HCT116 (cell line): ENCODE measurements around the gene MED31.
"Not testable (repeated sequence)": the region's sequence is repeated elsewhere in the genome, so short reads cannot be mapped to it uniquely, and the experiment has no call there.

Experiments
- CBX3 ChIP-seq: IDR thresholded peaks from 2 replicates; pipeline ENCODE4 v1.6.1; 2012; ENCODE audit warnings: low read depth
- EZH2 ChIP-seq: fragments of 200-600 bp; sonication (generic); IDR thresholded peaks from 2 replicates; pipeline ENCODE4 v1.6.1; 2017; ENCODE audit warnings: antibody characterized with exemption, mixed run types
- EZH2phosphoT487 ChIP-seq: fragments of 200-600 bp; IDR thresholded peaks from 2 replicates; pipeline ENCODE4 v1.6.1; 2018; ENCODE audit warnings: antibody characterized with exemption, borderline replicate concordance
- JUND ChIP-seq: IDR thresholded peaks from 2 replicates; pipeline ENCODE4 v1.6.1; 2012
- POLR2A ChIP-seq: IDR thresholded peaks from 2 replicates; pipeline ENCODE4 v1.7.0; 2011; ENCODE audit warnings: borderline replicate concordance; ENCODE audit not compliant: insufficient read depth, insufficient read length; ENCODE audit errors: extremely low read depth
- SP1 ChIP-seq: IDR thresholded peaks from 2 replicates; pipeline ENCODE4 v1.6.1; 2012; ENCODE audit warnings: low read depth
- SRF ChIP-seq: IDR thresholded peaks from 2 replicates; pipeline ENCODE4 v1.6.1; 2012; ENCODE audit warnings: low read depth
- YY1 ChIP-seq: IDR thresholded peaks from 2 replicates; pipeline ENCODE4 v1.6.1; 2011; ENCODE audit warnings: low read length, low read depth, moderate library complexity, mild to moderate bottlenecking; ENCODE audit not compliant: insufficient replicate concordance; ENCODE audit errors: extremely low read depth
- ZFX ChIP-seq: fragments of 450-650 bp; IDR thresholded peaks from 2 replicates; pipeline ENCODE4 v1.6.1; 2017
- ZNF274 ChIP-seq: fragments of 200-500 bp; sonication (Bioruptor generic); IDR thresholded peaks from 2 replicates; pipeline ENCODE4 v1.6.1; 2014; ENCODE audit warnings: mild to moderate bottlenecking, low read depth, low read length, inconsistent platforms
- TF ChIP-seq, protein P1 (sequence below), 3 experiments: fragments of 200-600 bp in 1 of 3; sonication (generic) in 1 of 3; IDR thresholded peaks in 2 of 3; conservative IDR thresholded peaks in 1 of 3; 2 replicates each; pipeline ENCODE4 v1.5.1; 2012 to 2017; ENCODE audit warnings: low read depth in 2 of 3, low read length in 2 of 3, antibody characterized with exemption in 1 of 3, borderline replicate concordance in 1 of 3, control low read depth in 1 of 3, mild to moderate bottlenecking in 1 of 3, mixed read lengths in 1 of 3, mixed run types in 1 of 3, moderate library complexity in 1 of 3; ENCODE audit not compliant: insufficient read depth in 1 of 3
- TF ChIP-seq, protein P2 (sequence below): IDR thresholded peaks from 2 replicates; pipeline ENCODE4 v1.6.1; 2012
- TF ChIP-seq, protein P3 (sequence below): IDR thresholded peaks from 2 replicates; pipeline ENCODE4 v1.6.1; 2012

DNA sequence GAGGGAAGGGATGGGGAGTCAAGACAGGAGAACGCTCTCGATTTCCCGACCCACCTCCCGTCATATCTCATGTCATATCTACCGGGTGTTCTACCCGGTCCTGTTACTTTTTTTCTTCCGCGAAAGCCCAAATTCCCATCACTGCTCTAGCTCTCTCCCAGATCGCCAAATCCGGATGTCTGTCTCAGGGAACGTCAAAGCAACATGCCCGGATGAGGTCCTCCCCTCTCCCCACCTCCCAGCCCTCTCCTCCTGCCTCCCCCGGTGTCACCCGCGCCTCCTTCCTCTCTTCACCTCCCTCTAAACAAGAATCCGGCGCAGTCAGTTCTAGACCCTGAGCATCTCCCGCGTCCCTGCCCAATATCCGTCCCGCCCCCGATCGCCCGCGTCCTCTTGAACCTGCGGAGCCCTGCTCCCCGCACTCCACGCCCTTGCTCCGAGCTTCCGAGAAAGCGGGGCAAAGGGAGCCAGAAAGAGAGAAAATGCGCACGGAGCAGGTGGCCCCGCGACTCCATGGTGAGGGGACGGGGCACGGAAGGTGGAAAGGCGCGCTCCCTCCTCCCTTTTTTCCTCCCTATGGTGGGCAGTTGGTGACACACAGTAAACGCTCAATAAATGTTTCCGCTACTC is 4.4 kb upstream of the MED31 start:
- TF ChIP-seq, protein P1, sequence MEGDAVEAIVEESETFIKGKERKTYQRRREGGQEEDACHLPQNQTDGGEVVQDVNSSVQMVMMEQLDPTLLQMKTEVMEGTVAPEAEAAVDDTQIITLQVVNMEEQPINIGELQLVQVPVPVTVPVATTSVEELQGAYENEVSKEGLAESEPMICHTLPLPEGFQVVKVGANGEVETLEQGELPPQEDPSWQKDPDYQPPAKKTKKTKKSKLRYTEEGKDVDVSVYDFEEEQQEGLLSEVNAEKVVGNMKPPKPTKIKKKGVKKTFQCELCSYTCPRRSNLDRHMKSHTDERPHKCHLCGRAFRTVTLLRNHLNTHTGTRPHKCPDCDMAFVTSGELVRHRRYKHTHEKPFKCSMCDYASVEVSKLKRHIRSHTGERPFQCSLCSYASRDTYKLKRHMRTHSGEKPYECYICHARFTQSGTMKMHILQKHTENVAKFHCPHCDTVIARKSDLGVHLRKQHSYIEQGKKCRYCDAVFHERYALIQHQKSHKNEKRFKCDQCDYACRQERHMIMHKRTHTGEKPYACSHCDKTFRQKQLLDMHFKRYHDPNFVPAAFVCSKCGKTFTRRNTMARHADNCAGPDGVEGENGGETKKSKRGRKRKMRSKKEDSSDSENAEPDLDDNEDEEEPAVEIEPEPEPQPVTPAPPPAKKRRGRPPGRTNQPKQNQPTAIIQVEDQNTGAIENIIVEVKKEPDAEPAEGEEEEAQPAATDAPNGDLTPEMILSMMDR (IDR thresholded peaks at IDR 0.05 in 2 of 3, conservative IDR thresholded peaks at IDR 0.05 in 1 of 3; ENCODE audit: borderline replicate concordance in 1 of 3, insufficient read depth in 1 of 3, low read depth in 2 of 3, low read length in 2 of 3), result not testable (repeated sequence)
- TF ChIP-seq ZFX, SP1, POLR2A, SRF, ZNF274, JUND, YY1, EZH2phosphoT487, EZH2, CBX3: not testable (repeated sequence)
- TF ChIP-seq, protein P2, sequence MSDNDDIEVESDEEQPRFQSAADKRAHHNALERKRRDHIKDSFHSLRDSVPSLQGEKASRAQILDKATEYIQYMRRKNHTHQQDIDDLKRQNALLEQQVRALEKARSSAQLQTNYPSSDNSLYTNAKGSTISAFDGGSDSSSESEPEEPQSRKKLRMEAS, result not testable (repeated sequence)
- TF ChIP-seq, protein P3, sequence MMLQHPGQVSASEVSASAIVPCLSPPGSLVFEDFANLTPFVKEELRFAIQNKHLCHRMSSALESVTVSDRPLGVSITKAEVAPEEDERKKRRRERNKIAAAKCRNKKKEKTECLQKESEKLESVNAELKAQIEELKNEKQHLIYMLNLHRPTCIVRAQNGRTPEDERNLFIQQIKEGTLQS, result not testable (repeated sequence)
